SIG-M5 (cell line): Measurements from ENCODE around the gene ATP2B1.

ENCODE experiments used
- DNase-seq: peaks from one replicate; lab custom pipeline; 2025; lab: John Stamatoyannopoulos, UW

Gene ATP2B1

GRCh38 chr12:89692439-89692838 is 16.2 kb downstream of the ATP2B1 start:
- no peak for DNase-seq

GRCh38 chr12:89691659-89692058 is 17.0 kb downstream of the ATP2B1 start:
- DNase-seq: no peak

GRCh38 chr12:89690925-89691324 is 17.7 kb downstream of the ATP2B1 start:
- no peak for DNase-seq

DNA sequence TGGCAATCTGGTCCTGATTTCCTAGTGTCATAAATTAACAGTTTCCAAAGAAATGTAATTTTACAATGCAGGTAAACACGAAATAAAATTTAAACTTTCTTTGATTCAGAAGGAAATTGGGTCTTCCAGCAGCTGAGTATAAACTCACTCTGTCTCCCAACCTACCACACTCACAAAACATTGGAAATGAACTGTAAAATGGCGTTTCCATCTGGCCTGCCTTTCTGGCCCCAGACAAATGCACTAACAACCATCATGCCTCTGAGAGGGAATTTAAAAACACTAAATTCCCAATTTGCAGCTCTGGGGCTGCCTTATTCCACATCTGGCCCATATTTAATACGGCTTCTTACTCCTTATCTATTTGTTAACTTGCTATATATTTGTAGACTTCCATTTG is 19.3 kb downstream of the ATP2B1 start:
- DNase-seq: no peak

- DNase-seq: no peak
Measured at GRCh38 chr12:89686311-89686710, 22.3 kb downstream of the ATP2B1 start.

DNA sequence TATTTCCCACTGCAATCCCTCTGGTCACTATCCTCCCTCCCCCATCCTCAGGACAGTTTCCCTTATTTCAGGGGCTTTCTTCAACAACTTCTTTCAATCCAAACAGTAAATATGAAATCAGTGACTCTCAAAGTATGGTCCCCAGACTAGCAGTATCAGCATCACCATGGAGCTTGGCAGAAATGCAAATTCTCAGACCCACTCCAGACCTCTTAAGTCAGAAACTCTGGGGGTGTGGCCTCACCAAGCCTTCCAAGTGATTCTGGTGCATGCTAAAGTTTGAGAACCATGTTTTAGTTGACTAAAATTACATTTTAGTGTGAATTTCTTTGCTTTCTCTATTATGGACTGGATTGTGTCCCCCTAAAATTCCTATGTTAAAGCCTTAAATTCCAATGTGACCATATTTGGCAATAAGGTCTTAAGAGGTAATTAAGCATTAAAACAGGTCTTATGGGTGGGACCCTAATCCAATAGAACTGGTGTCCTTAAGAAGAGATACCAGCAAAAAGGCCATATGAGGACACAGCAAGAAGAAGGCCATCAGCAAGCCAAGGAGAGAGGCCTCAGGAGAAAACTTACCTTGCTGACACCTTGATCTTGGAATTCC is 23.2 kb downstream of the ATP2B1 start:
- no peak for DNase-seq

- DNase-seq: no peak
Measured at GRCh38 chr12:89684136-89684535, 24.5 kb downstream of the ATP2B1 start.

DNA sequence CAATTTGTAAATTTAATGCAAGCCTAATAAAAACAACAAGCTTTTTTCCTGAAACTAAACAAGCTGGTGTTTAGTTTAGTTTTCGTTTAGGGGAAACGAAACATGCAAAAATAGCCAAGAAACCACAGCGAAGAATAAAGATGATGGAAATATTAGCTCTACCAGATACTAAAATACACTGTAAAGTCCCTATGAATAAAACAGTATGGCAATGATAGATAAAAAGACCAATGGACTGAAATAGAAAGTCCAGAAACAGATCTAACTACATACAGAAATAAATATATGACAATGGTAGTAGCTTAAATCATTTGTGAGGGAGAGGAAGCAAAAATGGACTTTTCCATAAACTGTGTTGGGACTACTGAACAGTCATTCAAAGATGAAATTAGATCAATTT is 26.4 kb downstream of the ATP2B1 start:
- no peak for DNase-seq

DNA sequence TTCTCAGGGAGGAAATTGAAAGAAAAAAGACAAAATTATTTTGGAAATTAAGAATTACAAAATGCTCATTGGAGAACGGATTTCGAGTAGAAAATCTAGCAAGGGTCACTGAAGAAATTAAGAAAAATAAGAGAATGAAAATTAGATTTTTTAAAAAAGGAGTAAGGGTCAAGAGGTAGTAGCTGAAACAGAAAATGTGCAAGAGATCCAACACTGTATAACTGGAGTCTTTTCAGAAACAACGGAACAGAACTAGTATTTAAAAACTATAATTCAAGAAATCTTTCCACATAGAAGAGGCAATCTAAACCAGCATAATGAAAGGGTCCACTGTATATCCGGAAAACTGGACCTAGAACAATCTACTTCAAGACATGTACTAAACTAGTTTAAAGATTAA is 28.2 kb downstream of the ATP2B1 start:
- no peak for DNase-seq

DNA sequence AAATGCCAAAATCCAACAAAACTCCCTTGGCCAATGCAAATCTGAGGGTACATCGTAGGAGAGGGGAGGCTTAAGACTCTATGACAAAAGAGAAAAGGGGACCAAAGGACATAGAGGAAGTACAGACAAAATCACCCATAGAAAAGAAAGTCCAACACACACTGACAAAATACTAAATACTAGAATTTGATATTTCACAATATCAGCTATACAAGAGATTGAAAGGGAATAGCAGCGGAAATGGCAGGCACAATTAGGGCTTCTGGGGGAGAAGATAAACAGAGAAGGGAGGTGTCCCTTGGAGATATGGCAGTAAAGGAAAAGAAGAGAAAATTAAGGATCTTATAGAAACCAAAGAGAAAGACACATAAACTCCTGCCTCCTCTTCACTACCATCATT is 29.0 kb downstream of the ATP2B1 start:
- no peak for DNase-seq

DNA sequence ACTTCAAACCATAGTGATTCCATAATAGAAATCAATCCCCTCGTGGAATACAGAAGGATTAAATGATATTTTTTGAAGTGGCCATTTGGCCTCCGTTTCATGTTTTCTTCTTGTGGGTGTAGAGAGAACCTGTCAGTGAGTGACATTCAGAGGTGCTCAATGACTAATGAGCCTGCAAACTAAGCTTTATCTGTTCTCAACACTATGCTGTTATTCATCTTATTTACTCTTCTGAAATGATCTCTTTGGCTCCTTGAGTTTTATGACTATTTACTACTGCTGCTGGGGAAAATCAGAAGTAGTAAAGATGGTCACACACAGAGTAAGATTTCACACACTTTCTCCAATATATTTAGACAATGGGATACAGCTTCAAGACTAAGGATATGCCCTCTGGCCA is 30.4 kb downstream of the ATP2B1 start:
- DNase-seq: no peak

DNA sequence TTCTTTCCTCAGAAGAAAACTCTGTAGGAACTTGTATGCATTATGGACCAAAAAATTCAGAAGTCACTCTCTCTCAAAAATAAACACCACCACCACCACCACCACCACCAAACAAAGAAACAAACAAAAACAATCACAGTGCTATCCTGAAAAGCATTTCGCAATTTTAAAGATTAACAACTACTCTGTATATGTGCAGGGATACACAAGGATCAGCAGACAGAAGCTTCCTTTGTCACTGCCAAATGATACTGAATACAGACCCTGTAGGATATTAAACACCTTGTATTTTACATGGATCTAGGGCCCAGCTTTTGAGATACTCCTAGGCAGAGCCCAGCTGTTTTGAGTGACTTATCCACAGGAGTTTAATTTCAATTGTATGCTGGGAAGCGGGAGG is 31.7 kb downstream of the ATP2B1 start:
- DNase-seq: no peak

GRCh38 chr12:89674326-89674942 is 34.2 kb downstream of the ATP2B1 start:
- no peak for DNase-seq

DNA sequence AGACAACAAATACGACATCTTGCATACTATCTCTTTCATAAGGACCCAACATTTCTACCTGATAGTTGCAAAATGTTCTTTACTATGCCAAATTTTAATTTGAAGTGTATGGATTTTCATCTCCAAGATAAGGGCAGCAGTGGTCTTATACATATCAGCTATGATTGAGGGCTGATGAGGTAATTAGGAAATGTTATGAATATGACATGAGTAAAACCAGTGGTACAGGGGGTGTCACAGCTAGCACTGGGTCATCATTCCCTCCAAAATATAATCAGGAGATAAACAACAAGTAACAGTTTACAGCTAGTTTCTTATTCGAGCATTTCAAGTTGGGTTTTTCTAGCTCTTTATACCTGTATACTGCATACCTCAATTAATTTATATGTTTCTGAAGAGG is 35.0 kb downstream of the ATP2B1 start:
- no peak for DNase-seq

- DNase-seq: no peak
Measured at GRCh38 chr12:89672589-89672979, 36.1 kb downstream of the ATP2B1 start.

GRCh38 chr12:89671469-89671868 is 37.2 kb downstream of the ATP2B1 start:
- DNase-seq: no peak

- DNase-seq: no peak
Measured at GRCh38 chr12:89669197-89669596, 39.4 kb downstream of the ATP2B1 start.

GRCh38 chr12:89665556-89665955 is 43.1 kb downstream of the ATP2B1 start:
- DNase-seq: no peak

- no peak for DNase-seq
Measured at GRCh38 chr12:89664441-89664840, 44.2 kb downstream of the ATP2B1 start.

- no peak for DNase-seq
Measured at GRCh38 chr12:89663577-89664357, 44.9 kb downstream of the ATP2B1 start.

GRCh38 chr12:89662623-89663022 is 46.0 kb downstream of the ATP2B1 start:
- no peak for DNase-seq

DNA sequence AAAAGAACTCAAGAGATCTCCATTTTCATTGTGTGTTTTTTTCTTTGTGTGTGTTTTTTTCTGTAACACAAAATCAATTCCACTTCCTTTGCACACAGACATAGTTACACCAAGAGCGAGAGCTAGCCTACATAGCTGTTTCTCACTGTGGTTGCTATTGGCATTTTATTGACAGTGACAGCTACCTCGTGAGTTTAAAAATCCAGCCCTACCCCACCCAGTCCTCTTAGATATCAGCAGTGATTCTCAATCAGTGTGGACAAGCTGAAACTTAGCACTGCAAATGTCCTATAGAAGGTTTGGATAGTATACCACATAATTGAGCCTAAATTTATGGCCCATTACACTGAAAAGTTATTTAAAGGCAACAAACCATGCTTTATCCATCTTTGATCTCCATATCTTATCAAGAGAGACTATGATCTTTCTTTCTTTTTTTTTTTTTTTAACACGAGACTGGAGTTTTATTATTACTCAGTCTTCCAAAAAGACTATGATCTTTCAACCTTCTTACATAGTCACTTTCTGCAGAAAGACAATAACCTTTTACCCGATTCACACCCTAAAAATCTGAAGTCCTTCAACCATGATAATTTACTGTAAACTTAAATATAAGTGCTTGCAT is 46.8 kb downstream of the ATP2B1 start:
- no peak for DNase-seq

- DNase-seq: no peak
Measured at GRCh38 chr12:89657739-89658138, 50.9 kb downstream of the ATP2B1 start.
